Ureter (tissue), 1 donor: ENCODE data around the gene RNASE11. TPM values are rescaled to one million over a fixed set of nuclear protein-coding genes. Genes with fewer than 3 reads are reported as not detected.

Experiments
- total RNA-seq: library from RNA; stranded (reverse); gene quantifications from one replicate; pipeline ENCODE4 v1.2.4, GENCODE V29; 2023
- donor health status: DM: yes; HTN: yes; CAD: no.

Gene RNASE11
- total RNA-seq, 1 donor from 2014 or later, result not detected

Other genes with a start within 250 kb of the RNASE11 start
- gene PARP2, start 244.4 kb downstream of the RNASE11 start, total RNA-seq, result 20.6 TPM
- 38.7 TPM for gene TEP1, start 174.5 kb downstream of the RNASE11 start, total RNA-seq
- gene KLHL33, start 151.8 kb downstream of the RNASE11 start, total RNA-seq, result 0.26 TPM
- gene OSGEP, start 133.2 kb downstream of the RNASE11 start, total RNA-seq, result 39.7 TPM
- 169 TPM for gene APEX1, start 132.8 kb downstream of the RNASE11 start, total RNA-seq
- 36.8 TPM for gene PIP4P1, start 126.6 kb downstream of the RNASE11 start, total RNA-seq
- 23.8 TPM for gene PNP, start 118.6 kb downstream of the RNASE11 start, total RNA-seq
- gene RNASE10, start 82.5 kb downstream of the RNASE11 start, total RNA-seq, result 0.65 TPM
- gene RNASE9, start 27.0 kb downstream of the RNASE11 start, total RNA-seq, result not detected
- gene RNASE12, start 3.4 kb upstream of the RNASE11 start, total RNA-seq, result not detected
- not detected for gene OR6S1, start 53.7 kb upstream of the RNASE11 start, total RNA-seq
- gene RNASE4, start 96.6 kb upstream of the RNASE11 start, total RNA-seq, result 26.5 TPM
- 5.5 TPM for gene ANG, start 100.8 kb upstream of the RNASE11 start, total RNA-seq
- not detected for gene EDDM3A, start 157.9 kb upstream of the RNASE11 start, total RNA-seq
- gene EDDM3B, start 180.4 kb upstream of the RNASE11 start, total RNA-seq, result not detected
- 5.8 TPM for gene RNASE6, start 193.3 kb upstream of the RNASE11 start, total RNA-seq
- gene RNASE1, start 214.8 kb upstream of the RNASE11 start, total RNA-seq, result 67.3 TPM